MM.1S (cell line): ENCODE data around the gene QRICH1.

ENCODE experiments used
- DNase-seq: peaks from one replicate; pipeline ENCODE4 v3.0.0-alpha.2; 2015
- H2AFZ ChIP-seq: fragments of 300-600 bp; sonication (generic); 2 replicates; pipeline ENCODE4 v1.6.0; 2016; ENCODE audit warnings: antibody characterized with exemption, low read length
- H3F3A ChIP-seq: fragments of 300-600 bp; sonication (generic); 2 replicates; pipeline ENCODE4 v1.6.1; 2016; ENCODE audit warnings: mild to moderate bottlenecking, antibody characterized with exemption, low read length, moderate library complexity, mixed read lengths; ENCODE audit not compliant: insufficient read depth
- H3K27ac ChIP-seq: fragments of 300-600 bp; sonication (generic); 2 replicates; pipeline ENCODE4 v1.5.1; 2016; ENCODE audit warnings: mild to moderate bottlenecking, low read length
- H3K27me3 ChIP-seq: fragments of 300-600 bp; sonication (generic); replicated peaks from 2 replicates; pipeline ENCODE4 v1.6.0; 2016; ENCODE audit warnings: low read length; ENCODE audit not compliant: insufficient read depth
- H3K36me3 ChIP-seq: fragments of 300-600 bp; sonication (generic); replicated peaks from 2 replicates; pipeline ENCODE4 v1.6.1; 2016; ENCODE audit warnings: mild to moderate bottlenecking, low read length, mixed read lengths; ENCODE audit not compliant: insufficient read depth
- H3K4me1 ChIP-seq: fragments of 300-600 bp; sonication (generic); 2 replicates; pipeline ENCODE4 v1.6.1; 2016; ENCODE audit warnings: low read length, mixed read lengths
- H3K4me2 ChIP-seq: fragments of 300-600 bp; sonication (generic); 2 replicates; pipeline ENCODE4 v1.6.0; 2016; ENCODE audit warnings: low read depth, low read length
- H3K4me3 ChIP-seq: fragments of 300-600 bp; sonication (generic); 2 replicates; pipeline ENCODE4 v1.5.1; 2016; ENCODE audit warnings: low read length, mixed read lengths
- H3K79me2 ChIP-seq: fragments of 300-600 bp; sonication (generic); 2 replicates; pipeline ENCODE4 v1.6.1; 2016; ENCODE audit warnings: mixed run types, low read length, mixed read lengths
- H3K9ac ChIP-seq: fragments of 300-600 bp; sonication (generic); 2 replicates; pipeline ENCODE4 v1.6.1; 2016; ENCODE audit warnings: low read length, mixed read lengths
- H3K9me2 ChIP-seq: fragments of 300-600 bp; sonication (generic); replicated peaks from 2 replicates; pipeline ENCODE4 v1.6.1; 2016; ENCODE audit warnings: mild to moderate bottlenecking, low read length, mixed read lengths; ENCODE audit not compliant: insufficient read depth
- H3K9me3 ChIP-seq: fragments of 300-600 bp; sonication (generic); replicated peaks from 2 replicates; pipeline ENCODE4 v1.6.1; 2016; ENCODE audit warnings: mild to moderate bottlenecking, low read length, mixed read lengths; ENCODE audit not compliant: insufficient read depth
- H4K20me1 ChIP-seq: fragments of 300-600 bp; sonication (generic); 2 replicates; pipeline ENCODE4 v1.6.1; 2016; ENCODE audit warnings: mild to moderate bottlenecking, low read length, moderate library complexity, mixed read lengths; ENCODE audit not compliant: insufficient read depth
- EZH2 ChIP-seq: fragments of 300-600 bp; sonication (generic); optimal IDR thresholded peaks from 2 replicates; pipeline ENCODE3; 2017; ENCODE audit warnings: low read depth, mild to moderate bottlenecking, antibody characterized with exemption, low read length, mixed read lengths
- EZH2phosphoT487 ChIP-seq: fragments of 300-600 bp; sonication (generic); IDR thresholded peaks from 2 replicates; pipeline ENCODE4 v1.6.1; 2018; ENCODE audit warnings: antibody characterized with exemption, low read length
- TF ChIP-seq, protein P1 (sequence below): fragments of 300-600 bp; sonication (generic); IDR thresholded peaks from 2 replicates; pipeline ENCODE4 v1.5.1; 2016; ENCODE audit warnings: antibody characterized with exemption, low read length, mixed read lengths

QRICH1 gene

DNA sequence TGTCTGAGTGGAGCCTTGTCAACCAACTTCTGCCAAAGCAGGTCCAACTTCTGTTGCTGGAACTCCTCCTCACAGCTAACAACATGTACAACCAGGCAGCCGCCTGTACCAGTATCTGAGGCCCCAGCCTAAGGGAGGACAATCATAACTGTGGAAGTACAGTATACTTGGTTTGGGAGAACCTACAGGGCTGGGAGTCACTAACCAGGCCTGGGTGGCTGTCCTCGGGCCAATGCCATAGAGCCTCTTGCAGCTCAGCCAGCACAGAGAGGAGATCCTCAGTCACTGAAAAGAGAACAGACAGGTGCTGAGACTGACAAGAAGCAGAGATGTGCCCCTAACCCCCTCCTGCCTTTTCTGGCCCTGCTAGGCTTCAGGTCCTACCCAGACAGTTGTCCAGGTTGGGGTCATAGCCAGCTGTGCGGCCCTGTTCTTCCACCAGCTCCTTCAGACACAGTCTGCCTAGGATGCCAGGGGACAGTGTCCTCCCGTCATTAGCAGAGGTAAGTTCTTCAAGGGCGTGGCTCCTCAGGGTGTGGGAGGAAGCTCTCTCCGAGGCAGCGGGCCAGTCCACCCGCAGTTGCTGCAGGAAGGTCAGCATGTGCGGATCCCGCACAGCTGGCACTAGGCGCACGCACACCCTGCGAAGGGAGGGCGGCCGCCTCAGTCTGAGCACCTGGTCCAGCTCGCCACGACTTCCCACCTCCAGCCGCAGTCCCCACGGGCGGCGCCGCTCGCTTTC is 76.5 kb downstream of the QRICH1 start:
- Histone ChIP-seq H3K9ac (peak overlapping the region; percentile 73; the same call in 1 of the 2 replicates), H3K4me1 (peaks cover 16% of the 10 kb centered on the region), H3K4me2 (peak overlapping the region; percentile 95), H3K9me3 (no peaks in the 10 kb centered on the region), H3K27me3 (no peaks in the 10 kb centered on the region), H4K20me1 (0 out of 2 replicates have a peak, but pooled peaks cover 2% of the 10 kb centered on the region), H3K4me3 (peak overlapping the region; percentile 86), H3F3A (peaks cover 58% of the 10 kb centered on the region), H3K36me3 (peaks cover 7% of the 10 kb centered on the region; the same call in 1 of the 2 replicates), H3K79me2 (peaks cover 47% of the 10 kb centered on the region), H3K27ac (peak overlapping the region; percentile 72; the same call in 1 of the 2 replicates), H3K9me2 (no peaks in the 10 kb centered on the region), H2AFZ (peak overlapping the region; percentile 74)
- TF ChIP-seq EZH2phosphoT487 (no peak), EZH2 (no peak)
- TF ChIP-seq, protein P1, sequence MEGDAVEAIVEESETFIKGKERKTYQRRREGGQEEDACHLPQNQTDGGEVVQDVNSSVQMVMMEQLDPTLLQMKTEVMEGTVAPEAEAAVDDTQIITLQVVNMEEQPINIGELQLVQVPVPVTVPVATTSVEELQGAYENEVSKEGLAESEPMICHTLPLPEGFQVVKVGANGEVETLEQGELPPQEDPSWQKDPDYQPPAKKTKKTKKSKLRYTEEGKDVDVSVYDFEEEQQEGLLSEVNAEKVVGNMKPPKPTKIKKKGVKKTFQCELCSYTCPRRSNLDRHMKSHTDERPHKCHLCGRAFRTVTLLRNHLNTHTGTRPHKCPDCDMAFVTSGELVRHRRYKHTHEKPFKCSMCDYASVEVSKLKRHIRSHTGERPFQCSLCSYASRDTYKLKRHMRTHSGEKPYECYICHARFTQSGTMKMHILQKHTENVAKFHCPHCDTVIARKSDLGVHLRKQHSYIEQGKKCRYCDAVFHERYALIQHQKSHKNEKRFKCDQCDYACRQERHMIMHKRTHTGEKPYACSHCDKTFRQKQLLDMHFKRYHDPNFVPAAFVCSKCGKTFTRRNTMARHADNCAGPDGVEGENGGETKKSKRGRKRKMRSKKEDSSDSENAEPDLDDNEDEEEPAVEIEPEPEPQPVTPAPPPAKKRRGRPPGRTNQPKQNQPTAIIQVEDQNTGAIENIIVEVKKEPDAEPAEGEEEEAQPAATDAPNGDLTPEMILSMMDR: no peak
- DNase-seq: peak; percentile 34

DNA sequence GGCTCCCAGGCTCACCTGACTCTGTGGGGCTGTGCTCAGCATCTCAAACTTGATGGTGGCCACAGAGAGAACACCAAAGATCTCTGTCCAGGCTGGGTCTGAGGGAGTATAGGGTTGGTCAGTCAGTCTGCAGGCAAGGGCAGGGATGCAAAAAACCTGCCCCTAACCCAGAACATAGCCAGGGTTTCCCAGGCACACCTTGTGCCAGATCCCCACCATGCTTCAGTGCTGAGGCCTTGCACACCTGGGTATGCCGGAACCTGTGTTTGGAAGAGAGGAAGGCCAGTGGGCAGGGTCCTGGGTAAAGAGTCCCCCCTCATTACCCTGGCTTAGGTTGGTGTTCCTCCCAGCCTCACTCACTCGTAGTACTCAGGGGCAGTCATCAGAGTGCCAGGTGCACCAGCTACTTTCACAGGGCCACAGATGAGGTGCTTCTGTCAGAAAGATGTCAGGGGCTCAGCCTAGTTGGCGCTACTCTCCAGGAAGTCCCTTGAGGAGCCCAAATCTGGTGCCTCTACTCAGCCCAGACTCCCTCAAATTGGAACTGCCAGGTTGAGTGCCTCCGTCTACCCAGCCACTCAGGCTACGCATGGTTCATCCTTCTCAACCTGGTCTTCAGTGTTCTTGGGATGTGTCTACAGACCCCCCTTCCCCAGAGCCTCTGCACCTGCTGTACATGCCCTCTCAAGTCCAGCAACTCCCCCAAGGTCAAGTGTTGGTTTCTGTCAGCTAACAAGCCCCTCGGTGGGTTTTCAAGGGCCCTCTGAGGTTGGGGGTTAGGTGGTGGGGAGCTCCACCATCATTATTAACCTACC is 77.2 kb downstream of the QRICH1 start:
- Histone ChIP-seq H3K4me1 (peaks cover 16% of the 10 kb centered on the region), H3K79me2 (peaks cover 51% of the 10 kb centered on the region), H2AFZ (no peak overlapping the region), H4K20me1 (0 out of 2 replicates have a peak, but pooled peaks cover 2% of the 10 kb centered on the region), H3F3A (peaks cover 52% of the 10 kb centered on the region; the same call in 1 of the 2 replicates), H3K4me3 (no peak overlapping the region), H3K27ac (no peak overlapping the region), H3K27me3 (no peaks in the 10 kb centered on the region), H3K9me3 (no peaks in the 10 kb centered on the region), H3K9me2 (no peaks in the 10 kb centered on the region), H3K9ac (no peak overlapping the region), H3K4me2 (peak overlapping the region; percentile 95; the same call in 1 of the 2 replicates), H3K36me3 (peaks cover 7% of the 10 kb centered on the region; the same call in 1 of the 2 replicates)
- no peak for DNase-seq
- TF ChIP-seq EZH2 (no peak), EZH2phosphoT487 (no peak)
- TF ChIP-seq, protein P1: no peak

DNA sequence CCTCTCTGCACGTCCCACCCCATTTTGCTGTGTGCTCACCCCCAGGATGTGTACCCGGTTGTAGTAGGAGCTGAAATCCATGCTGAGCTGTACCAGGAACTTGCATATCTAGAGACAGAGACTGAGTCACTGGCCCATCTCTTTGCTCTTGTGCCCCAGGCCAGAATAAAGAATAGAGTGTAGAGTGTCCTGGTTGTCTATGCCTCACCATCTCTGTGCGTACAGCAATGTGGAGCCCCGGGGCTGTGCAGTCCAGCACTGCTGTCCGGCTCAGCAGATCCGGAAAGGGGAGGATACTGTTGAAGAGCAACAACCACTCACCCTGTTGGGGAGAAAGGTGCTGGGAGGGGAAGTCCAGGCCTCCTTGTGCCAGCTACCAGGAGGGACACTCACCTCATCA is 78.1 kb downstream of the QRICH1 start:
- no peak for DNase-seq
- Histone ChIP-seq H3K4me2 (no peak overlapping the region), H3F3A (peaks cover 43% of the 10 kb centered on the region; the same call in 1 of the 2 replicates), H3K9me2 (no peaks in the 10 kb centered on the region), H3K36me3 (peaks cover 7% of the 10 kb centered on the region; the same call in 1 of the 2 replicates), H3K27me3 (no peaks in the 10 kb centered on the region), H3K9me3 (no peaks in the 10 kb centered on the region), H3K4me1 (peaks cover 16% of the 10 kb centered on the region), H4K20me1 (0 out of 2 replicates have a peak, but pooled peaks cover 2% of the 10 kb centered on the region), H3K9ac (no peak overlapping the region), H3K27ac (no peak overlapping the region), H3K4me3 (no peak overlapping the region), H3K79me2 (peaks cover 55% of the 10 kb centered on the region), H2AFZ (no peak overlapping the region)
- TF ChIP-seq EZH2 (no peak), EZH2phosphoT487 (no peak)
- TF ChIP-seq, protein P1: no peak
